ENCODE results near the gene MSI2.

- no peak for TF ChIP-seq CTCF (IDR thresholded peaks at IDR 0.05; ENCODE audit: extremely low read depth in 1 of 2, insufficient read depth in 1 of 2, low read depth in 1 of 2, low read length in 2 of 2)
- no peak for TF ChIP-seq MYC (IDR thresholded peaks at IDR 0.05; ENCODE audit: low read depth, low read length)
- TF ChIP-seq POLR2AphosphoS5 (IDR thresholded peaks at IDR 0.05; ENCODE audit: insufficient read depth, low read depth, low read length): no peak
- TF ChIP-seq POLR2A (IDR thresholded peaks at IDR 0.05; ENCODE audit: low read depth, low read length): no peak
- TF ChIP-seq EZH2 (IDR thresholded peaks at IDR 0.05; ENCODE audit: borderline replicate concordance, low read depth, low read length, severe bottlenecking): no peak
- TF ChIP-seq MAX (IDR thresholded peaks at IDR 0.05; ENCODE audit: insufficient read depth, insufficient read length): no peak
- no peak for TF ChIP-seq GATA2 (IDR thresholded peaks at IDR 0.05; ENCODE audit: insufficient read depth, insufficient read length, low read depth, low read length)
- no peak for TF ChIP-seq FOS (IDR thresholded peaks at IDR 0.05; ENCODE audit: borderline replicate concordance, insufficient read depth, low read length)
- TF ChIP-seq JUN (IDR thresholded peaks at IDR 0.05; ENCODE audit: borderline replicate concordance, insufficient read depth, insufficient read length, low read depth): no peak
Measured at GRCh38 chr17:57221366-57222350, 34.7 kb upstream of the MSI2 start.

Data from endothelial cell of umbilical vein (primary cell).